ENCODE results near the gene UBE2A. TPM values are rescaled to one million over a fixed set of nuclear protein-coding genes. Genes with fewer than 3 reads are reported as not detected.

Gene UBE2A
- polyA plus RNA-seq, 1 donor from 2014 or later: 129 TPM

DNA sequence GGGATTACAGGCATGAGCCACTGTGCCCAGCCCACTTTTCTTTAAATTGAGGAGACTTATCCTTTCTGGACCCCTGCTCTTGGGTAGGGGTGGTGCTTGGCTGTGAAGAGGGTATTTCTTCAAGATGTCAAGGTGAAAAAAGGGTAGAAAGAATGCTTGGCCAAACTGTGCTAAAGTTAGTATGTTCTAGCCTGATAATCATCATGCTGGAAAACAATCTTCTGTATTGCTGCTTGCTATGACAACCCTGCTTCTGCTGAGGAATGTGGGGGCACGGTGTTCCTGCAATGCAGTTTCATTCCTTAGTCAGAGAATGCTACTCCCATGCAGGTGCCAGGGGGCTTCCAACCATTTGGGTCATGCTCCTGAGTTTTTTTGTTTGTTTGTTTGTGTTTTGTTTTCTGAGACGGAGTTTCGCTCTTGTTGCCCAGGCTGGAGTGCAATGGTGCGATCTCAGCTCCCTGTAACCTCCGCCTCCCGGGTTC, 4.0 kb upstream of the UBE2A start:
- Histone ChIP-seq H4K20me1 (ENCODE audit: insufficient read depth) (no peaks in the 10 kb centered on the region), H3K79me2 (replicated peaks; ENCODE audit: insufficient read depth, low read length) (no peaks in the 10 kb centered on the region), H3K9me2 (ENCODE audit: insufficient read depth, low read length) (no peaks in the 10 kb centered on the region), H3K36me3 (ENCODE audit: insufficient read depth, low read length) (no peaks in the 10 kb centered on the region), H3K4me2 (ENCODE audit: low read length) (no peak overlapping the region), H3K9ac (ENCODE audit: low read length) (no peak overlapping the region), H3K27me3 (ENCODE audit: insufficient read depth, low read depth, low read length) (no peaks in the 10 kb centered on the region), H3K27ac (ENCODE audit: low read length) (no peak overlapping the region), H2AFZ (ENCODE audit: low read depth, low read length) (no peak overlapping the region), H3K4me3 (ENCODE audit: low read length) (no peak overlapping the region), H3F3A (ENCODE audit: insufficient read depth, low read length, poor library complexity, severe bottlenecking) (no peaks in the 10 kb centered on the region), H3K9me3 (ENCODE audit: low read length) (no peaks in the 10 kb centered on the region)
- TF ChIP-seq, protein P1, sequence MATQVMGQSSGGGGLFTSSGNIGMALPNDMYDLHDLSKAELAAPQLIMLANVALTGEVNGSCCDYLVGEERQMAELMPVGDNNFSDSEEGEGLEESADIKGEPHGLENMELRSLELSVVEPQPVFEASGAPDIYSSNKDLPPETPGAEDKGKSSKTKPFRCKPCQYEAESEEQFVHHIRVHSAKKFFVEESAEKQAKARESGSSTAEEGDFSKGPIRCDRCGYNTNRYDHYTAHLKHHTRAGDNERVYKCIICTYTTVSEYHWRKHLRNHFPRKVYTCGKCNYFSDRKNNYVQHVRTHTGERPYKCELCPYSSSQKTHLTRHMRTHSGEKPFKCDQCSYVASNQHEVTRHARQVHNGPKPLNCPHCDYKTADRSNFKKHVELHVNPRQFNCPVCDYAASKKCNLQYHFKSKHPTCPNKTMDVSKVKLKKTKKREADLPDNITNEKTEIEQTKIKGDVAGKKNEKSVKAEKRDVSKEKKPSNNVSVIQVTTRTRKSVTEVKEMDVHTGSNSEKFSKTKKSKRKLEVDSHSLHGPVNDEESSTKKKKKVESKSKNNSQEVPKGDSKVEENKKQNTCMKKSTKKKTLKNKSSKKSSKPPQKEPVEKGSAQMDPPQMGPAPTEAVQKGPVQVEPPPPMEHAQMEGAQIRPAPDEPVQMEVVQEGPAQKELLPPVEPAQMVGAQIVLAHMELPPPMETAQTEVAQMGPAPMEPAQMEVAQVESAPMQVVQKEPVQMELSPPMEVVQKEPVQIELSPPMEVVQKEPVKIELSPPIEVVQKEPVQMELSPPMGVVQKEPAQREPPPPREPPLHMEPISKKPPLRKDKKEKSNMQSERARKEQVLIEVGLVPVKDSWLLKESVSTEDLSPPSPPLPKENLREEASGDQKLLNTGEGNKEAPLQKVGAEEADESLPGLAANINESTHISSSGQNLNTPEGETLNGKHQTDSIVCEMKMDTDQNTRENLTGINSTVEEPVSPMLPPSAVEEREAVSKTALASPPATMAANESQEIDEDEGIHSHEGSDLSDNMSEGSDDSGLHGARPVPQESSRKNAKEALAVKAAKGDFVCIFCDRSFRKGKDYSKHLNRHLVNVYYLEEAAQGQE (IDR thresholded peaks at IDR 0.05; ENCODE audit: borderline replicate concordance): no peak
- no peak for TF ChIP-seq TAF1 (IDR thresholded peaks at IDR 0.05; ENCODE audit: low read depth)
- TF ChIP-seq MXI1 (conservative IDR thresholded peaks at IDR 0.05; ENCODE audit: poor library complexity, severe bottlenecking): no peak
- no peak for TF ChIP-seq POLR2AphosphoS5 (IDR thresholded peaks at IDR 0.05)
- no peak for TF ChIP-seq RAD21 (conservative IDR thresholded peaks at IDR 0.05)
- no peak for TF ChIP-seq CTCF (IDR thresholded peaks at IDR 0.05; ENCODE audit: poor library complexity, severe bottlenecking)
- no peak for TF ChIP-seq EZH2 (IDR thresholded peaks at IDR 0.05; ENCODE audit: borderline replicate concordance, insufficient read depth, low read length, poor library complexity, severe bottlenecking)
- no peak for TF ChIP-seq SMC3 (conservative IDR thresholded peaks at IDR 0.05; ENCODE audit: poor library complexity)
- no peak for TF ChIP-seq EP300 (conservative IDR thresholded peaks at IDR 0.05; ENCODE audit: poor library complexity, severe bottlenecking)

- Histone ChIP-seq H3K36me3 (ENCODE audit: insufficient read depth, low read length) (no peaks in the 10 kb centered on the region), H3F3A (ENCODE audit: insufficient read depth, low read length, poor library complexity, severe bottlenecking) (no peaks in the 10 kb centered on the region), H3K9me2 (ENCODE audit: insufficient read depth, low read length) (no peaks in the 10 kb centered on the region), H3K4me3 (ENCODE audit: low read length) (peak overlapping the region; percentile 77), H2AFZ (ENCODE audit: low read depth, low read length) (no peak overlapping the region), H3K9ac (ENCODE audit: low read length) (no peak overlapping the region), H3K4me2 (ENCODE audit: low read length) (no peak overlapping the region), H3K9me3 (ENCODE audit: low read length) (no peaks in the 10 kb centered on the region), H3K27ac (ENCODE audit: low read length) (no peak overlapping the region), H4K20me1 (ENCODE audit: insufficient read depth) (no peaks in the 10 kb centered on the region), H3K27me3 (ENCODE audit: insufficient read depth, low read depth, low read length) (no peaks in the 10 kb centered on the region), H3K79me2 (replicated peaks; ENCODE audit: insufficient read depth, low read length) (no peaks in the 10 kb centered on the region)
- TF ChIP-seq, protein P1 (IDR thresholded peaks at IDR 0.05; ENCODE audit: borderline replicate concordance): no peak
- TF ChIP-seq EZH2 (IDR thresholded peaks at IDR 0.05; ENCODE audit: borderline replicate concordance, insufficient read depth, low read length, poor library complexity, severe bottlenecking): no peak
- TF ChIP-seq POLR2AphosphoS5 (IDR thresholded peaks at IDR 0.05): no peak
- TF ChIP-seq CTCF (IDR thresholded peaks at IDR 0.05; ENCODE audit: poor library complexity, severe bottlenecking): no peak
- TF ChIP-seq RAD21 (conservative IDR thresholded peaks at IDR 0.05): no peak
- no peak for TF ChIP-seq TAF1 (IDR thresholded peaks at IDR 0.05; ENCODE audit: low read depth)
- TF ChIP-seq SMC3 (conservative IDR thresholded peaks at IDR 0.05; ENCODE audit: poor library complexity): no peak
These were observed 1.1 kb upstream of the UBE2A start for GRCh38 chrX:119573222-119573621.

Data from neural cell (in vitro differentiated cells).